PC-9 (cell line): Measurements from ENCODE around the gene MPST. TPM values are rescaled to one million over a fixed set of nuclear protein-coding genes. Genes with fewer than 3 reads are reported as not detected.
"Not testable (repeated sequence)": the region's sequence is repeated elsewhere in the genome, so short reads cannot be mapped to it uniquely, and the experiment has no call there.

Source experiments
- BruUV-seq: library from RNA; stranded (reverse); fragments of 400-500 nt; replicated peaks from 2 replicates; lab custom pipeline; 2021; lab: Mats Ljungman, UMichigan
- CTCF ChIA-PET: fragments of 300-600 bp; sonication (Branson Sonifier 250); formaldehyde crosslinking; loops from one replicate; lab custom pipeline; 2022; ENCODE audit warnings: antibody characterized with exemption; lab: Charles Lee
- POLR2A ChIA-PET: fragments of 300-600 bp; sonication (Branson Sonifier 250); formaldehyde crosslinking; loops from one replicate; lab custom pipeline; 2022; ENCODE audit warnings: antibody characterized with exemption; ENCODE audit not compliant: unreplicated experiment; lab: Charles Lee
- DNase-seq, 2 experiments: peaks; one replicate each; pipeline versions ENCODE4 v3.0.0 to v3.0.0-alpha.2; 2015 to 2022; ENCODE audit warnings: mixed read lengths in 1 of 2
- H2AFZ ChIP-seq: fragments of 200-600 bp; sonication (generic); 2 replicates; pipeline ENCODE4 v1.8.1; 2017; ENCODE audit warnings: antibody characterized with exemption
- H3F3A ChIP-seq: fragments of 200-600 bp; sonication (generic); 2 replicates; pipeline ENCODE4 v1.8.1; 2017; ENCODE audit warnings: antibody characterized with exemption, mild to moderate bottlenecking, low read depth; ENCODE audit not compliant: insufficient read depth
- H3K27ac ChIP-seq: fragments of 200-600 bp; sonication (generic); 2 replicates; pipeline ENCODE4 v1.6.1; 2016; ENCODE audit warnings: mixed run types
- H3K27me3 ChIP-seq: fragments of 200-600 bp; sonication (generic); 2 replicates; pipeline ENCODE4 v1.6.1; 2016; ENCODE audit warnings: low read depth, mixed run types; ENCODE audit not compliant: insufficient read depth
- H3K36me3 ChIP-seq: fragments of 200-600 bp; sonication (generic); 2 replicates; pipeline ENCODE4 v1.6.1; 2016; ENCODE audit warnings: low read depth, mixed run types
- H3K4me1 ChIP-seq: fragments of 200-600 bp; sonication (generic); replicated peaks from 2 replicates; pipeline ENCODE4 v1.6.1; 2016; ENCODE audit warnings: mixed run types; ENCODE audit not compliant: insufficient read depth
- H3K4me2 ChIP-seq: fragments of 200-600 bp; sonication (generic); 2 replicates; pipeline ENCODE4 v1.6.1; 2017; ENCODE audit warnings: mixed run types
- H3K4me3 ChIP-seq: fragments of 200-600 bp; sonication (generic); 2 replicates; pipeline ENCODE4 v1.6.1; 2016; ENCODE audit warnings: mixed run types
- H3K79me2 ChIP-seq: fragments of 200-600 bp; sonication (generic); 2 replicates; pipeline ENCODE4 v1.6.1; 2017; ENCODE audit warnings: low read depth, mixed run types
- H3K9me2 ChIP-seq: fragments of 200-600 bp; sonication (generic); 2 replicates; pipeline ENCODE4 v1.8.1; 2017; ENCODE audit warnings: mild to moderate bottlenecking; ENCODE audit not compliant: insufficient read depth
- H3K9me3 ChIP-seq: fragments of 200-600 bp; sonication (generic); 2 replicates; pipeline ENCODE4 v1.8.1; 2016; ENCODE audit warnings: low read depth; ENCODE audit not compliant: insufficient read depth
- H4K20me1 ChIP-seq: fragments of 200-600 bp; sonication (generic); 2 replicates; pipeline ENCODE4 v1.8.1; 2017; ENCODE audit not compliant: insufficient read depth
- CTCF ChIP-seq: fragments of 200-600 bp; sonication (generic); conservative IDR thresholded peaks from 2 replicates; pipeline ENCODE4 v1.6.1; 2017; ENCODE audit warnings: mixed run types, antibody characterized with exemption, mild to moderate bottlenecking, moderate library complexity
- EZH2 ChIP-seq: fragments of 200-600 bp; sonication (generic); IDR thresholded peaks from 2 replicates; pipeline ENCODE4 v1.8.0; 2017; ENCODE audit warnings: antibody characterized with exemption, low read depth
- intact Hi-C: fragments of 100-400 bp; cut with micrococcal nuclease; formaldehyde crosslinking; loops from one replicate; pipeline ENCODE4 v1.10.0; 2022; ENCODE audit not compliant: unreplicated experiment
- total RNA-seq: library from RNA; stranded (reverse); gene quantifications from 2 replicates; pipeline ENCODE4 v1.2.3, GENCODE V29; 2021

The MPST gene
- total RNA-seq, 1 experiment from 2014 or later = 75.9 TPM

GRCh38 chr22:37070334-37070733 lies 50.8 kb downstream of the MPST start:
- peaks cover 50% of the 10 kb centered on the region for H3K27me3 ChIP-seq
- intact Hi-C loops = no loop called here
- no peak overlapping the region for H3K27ac ChIP-seq
- no peaks in the 10 kb centered on the region for H3K9me3 ChIP-seq
- H3K36me3 ChIP-seq = no peaks in the 10 kb centered on the region
- TF ChIP-seq EZH2 (no peak), CTCF (no peak)
- no peak overlapping the region for H2AFZ ChIP-seq
- DNase-seq = no peak
- no peaks in the 10 kb centered on the region for H3F3A ChIP-seq
- no peak overlapping the region for H3K4me2 ChIP-seq
- no peak overlapping the region for H3K4me3 ChIP-seq
- H4K20me1 ChIP-seq = no peaks in the 10 kb centered on the region
- peaks cover 4% of the 10 kb centered on the region for H3K4me1 ChIP-seq
- ChIA-PET CTCF (no interaction called here), POLR2A (interaction anchor here (0.5 kb wide), 1 partner anchor 30 kb away, joined by 3 read pairs; no protein-coding TSS in a partner anchor)
- H3K9me2 ChIP-seq = no peaks in the 10 kb centered on the region
- BruUV-seq = no TSS peak
- no peaks in the 10 kb centered on the region for H3K79me2 ChIP-seq

GRCh38 chr22:37070744-37071143 lies 51.2 kb downstream of the MPST start:
- no peak overlapping the region for H3K4me3 ChIP-seq
- POLR2A ChIA-PET = no interaction called here
- H3K79me2 ChIP-seq = no peaks in the 10 kb centered on the region
- BruUV-seq = no TSS peak
- intact Hi-C loops = no loop called here
- H3K9me2 ChIP-seq = no peaks in the 10 kb centered on the region
- no peaks in the 10 kb centered on the region for H3F3A ChIP-seq
- H3K4me2 ChIP-seq = no peak overlapping the region
- no peaks in the 10 kb centered on the region for H3K4me1 ChIP-seq
- DNase-seq = no peak
- no peak overlapping the region for H2AFZ ChIP-seq
- no peaks in the 10 kb centered on the region for H4K20me1 ChIP-seq
- H3K27ac ChIP-seq = no peak overlapping the region
- H3K9me3 ChIP-seq = no peaks in the 10 kb centered on the region
- TF ChIP-seq EZH2 = no peak
- no peak for TF ChIP-seq CTCF
- CTCF ChIA-PET = no interaction called here
- H3K36me3 ChIP-seq = no peaks in the 10 kb centered on the region
- H3K27me3 ChIP-seq = peaks cover 54% of the 10 kb centered on the region

- H3K4me1 ChIP-seq, H3K4me3 ChIP-seq, H3K4me2 ChIP-seq, H3K36me3 ChIP-seq, intact Hi-C loops, POLR2A ChIA-PET, H3F3A ChIP-seq, BruUV-seq, H2AFZ ChIP-seq, DNase-seq, H3K27ac ChIP-seq, H3K9me3 ChIP-seq, H3K9me2 ChIP-seq, H4K20me1 ChIP-seq, CTCF ChIA-PET, H3K79me2 ChIP-seq: not testable (repeated sequence)
- peaks cover 67% of the 10 kb centered on the region for H3K27me3 ChIP-seq
These were observed 52.5 kb downstream of the MPST start for GRCh38 chr22:37071850-37072592.
